SU-DHL-6 (cell line): ENCODE data around the gene PPM1L.

Experiments used
- H2AFZ ChIP-seq: fragments of 200-600 bp; sonication (generic); 2 replicates; pipeline ENCODE4 v1.6.1; 2014; ENCODE audit warnings: low read depth, mild to moderate bottlenecking, moderate library complexity, mixed read lengths, antibody characterized with exemption, low read length; ENCODE audit not compliant: severe bottlenecking
- H3F3A ChIP-seq: fragments of 200-600 bp; shearing (Covaris generic); 2 replicates; pipeline ENCODE4 v1.6.0; 2016; ENCODE audit warnings: antibody characterized with exemption, mild to moderate bottlenecking; ENCODE audit not compliant: insufficient read depth
- H3K27ac ChIP-seq: fragments of 200-600 bp; sonication (generic); 2 replicates; pipeline ENCODE4 v1.5.1; 2016; ENCODE audit warnings: low read depth, mild to moderate bottlenecking, low read length, moderate library complexity, mixed read lengths
- H3K27me3 ChIP-seq: fragments of 200-600 bp; sonication (generic), shearing (Covaris generic); 2 replicates; pipeline ENCODE4 v1.6.0; 2014; ENCODE audit warnings: mild to moderate bottlenecking, low read length
- H3K36me3 ChIP-seq: fragments of 200-600 bp; sonication (generic); 2 replicates; pipeline ENCODE4 v1.6.1; 2014; ENCODE audit warnings: mild to moderate bottlenecking, low read length, mixed read lengths
- H3K4me2 ChIP-seq: fragments of 300-600, 200-600 bp; shearing (Covaris generic), sonication (generic); 2 replicates; pipeline ENCODE4 v1.6.0; 2014; ENCODE audit warnings: low read length, low read depth, mild to moderate bottlenecking; ENCODE audit not compliant: poor library complexity, severe bottlenecking
- H3K4me3 ChIP-seq: fragments of 200-600 bp; sonication (generic); 2 replicates; pipeline ENCODE4 v1.5.1; 2014; ENCODE audit warnings: antibody characterized with exemption, low read length, mild to moderate bottlenecking, mixed read lengths; ENCODE audit not compliant: insufficient read depth, poor library complexity, severe bottlenecking
- H3K79me2 ChIP-seq: fragments of 200-600 bp; sonication (generic); 2 replicates; pipeline ENCODE4 v1.6.1; 2014; ENCODE audit warnings: mild to moderate bottlenecking, low read length, moderate library complexity; ENCODE audit not compliant: insufficient read depth
- H3K9ac ChIP-seq: fragments of 200-600 bp; sonication (generic); 2 replicates; pipeline ENCODE4 v1.7.0; 2014; ENCODE audit warnings: mild to moderate bottlenecking, low read length
- H3K9me2 ChIP-seq: fragments of 200-600 bp; sonication (generic); replicated peaks from 2 replicates; pipeline ENCODE4 v1.6.1; 2014; ENCODE audit warnings: low read length; ENCODE audit not compliant: insufficient read depth
- H3K9me3 ChIP-seq: fragments of 200-600 bp; sonication (generic); 2 replicates; pipeline ENCODE4 v1.6.1; 2014; ENCODE audit warnings: low read length, mixed read lengths; ENCODE audit not compliant: insufficient read depth
- H4K20me1 ChIP-seq: fragments of 200-600 bp; sonication (generic); 2 replicates; pipeline ENCODE4 v1.6.1; 2014; ENCODE audit warnings: low read depth, mild to moderate bottlenecking, antibody characterized with exemption, low read length, moderate library complexity, mixed read lengths
- EZH2phosphoT487 ChIP-seq: fragments of 200-600 bp; sonication (generic), shearing (Covaris generic); conservative IDR thresholded peaks from 2 replicates; pipeline ENCODE4 v1.6.1; 2018; ENCODE audit warnings: mild to moderate bottlenecking, antibody characterized with exemption, low read length, moderate library complexity, mixed read lengths
- TF ChIP-seq, protein P1 (sequence below): fragments of 200-600 bp; sonication (generic); IDR thresholded peaks from one replicate; pipeline ENCODE4 v1.5.1; 2017; ENCODE audit warnings: antibody characterized with exemption, mild to moderate bottlenecking, low read length, moderate library complexity; ENCODE audit not compliant: insufficient read depth, poor library complexity, severe bottlenecking

Gene PPM1L

DNA sequence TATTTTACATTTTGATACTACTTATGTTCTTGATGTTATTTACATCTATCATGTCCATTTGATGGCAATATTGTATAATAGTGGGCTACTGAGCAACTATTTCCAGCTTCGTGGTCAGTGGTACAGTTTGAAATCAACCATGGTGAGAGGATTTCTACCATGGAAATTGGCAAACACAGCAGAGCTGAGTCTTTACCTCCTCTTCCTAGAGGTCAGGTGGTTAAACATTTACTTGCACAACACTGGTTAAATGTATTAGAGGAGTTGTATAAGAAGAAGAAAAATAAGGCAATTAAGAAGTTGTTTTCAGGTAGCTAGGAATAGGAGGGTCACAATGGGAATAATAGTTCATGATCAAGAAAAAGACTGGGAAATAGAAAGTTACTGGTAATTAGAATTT lies 7.2 kb upstream of the PPM1L start:
- Histone ChIP-seq H3K9ac (no peak overlapping the region), H3K9me2 (no peaks in the 10 kb centered on the region), H3K4me3 (no peak overlapping the region), H3K9me3 (no peaks in the 10 kb centered on the region), H2AFZ (no peak overlapping the region), H3K27me3 (no peaks in the 10 kb centered on the region), H3K79me2 (no peaks in the 10 kb centered on the region), H3F3A (no peaks in the 10 kb centered on the region), H4K20me1 (no peaks in the 10 kb centered on the region), H3K4me2 (no peak overlapping the region), H3K36me3 (no peaks in the 10 kb centered on the region), H3K27ac (no peak overlapping the region)
- TF ChIP-seq EZH2phosphoT487, result no peak
- TF ChIP-seq, protein P1, sequence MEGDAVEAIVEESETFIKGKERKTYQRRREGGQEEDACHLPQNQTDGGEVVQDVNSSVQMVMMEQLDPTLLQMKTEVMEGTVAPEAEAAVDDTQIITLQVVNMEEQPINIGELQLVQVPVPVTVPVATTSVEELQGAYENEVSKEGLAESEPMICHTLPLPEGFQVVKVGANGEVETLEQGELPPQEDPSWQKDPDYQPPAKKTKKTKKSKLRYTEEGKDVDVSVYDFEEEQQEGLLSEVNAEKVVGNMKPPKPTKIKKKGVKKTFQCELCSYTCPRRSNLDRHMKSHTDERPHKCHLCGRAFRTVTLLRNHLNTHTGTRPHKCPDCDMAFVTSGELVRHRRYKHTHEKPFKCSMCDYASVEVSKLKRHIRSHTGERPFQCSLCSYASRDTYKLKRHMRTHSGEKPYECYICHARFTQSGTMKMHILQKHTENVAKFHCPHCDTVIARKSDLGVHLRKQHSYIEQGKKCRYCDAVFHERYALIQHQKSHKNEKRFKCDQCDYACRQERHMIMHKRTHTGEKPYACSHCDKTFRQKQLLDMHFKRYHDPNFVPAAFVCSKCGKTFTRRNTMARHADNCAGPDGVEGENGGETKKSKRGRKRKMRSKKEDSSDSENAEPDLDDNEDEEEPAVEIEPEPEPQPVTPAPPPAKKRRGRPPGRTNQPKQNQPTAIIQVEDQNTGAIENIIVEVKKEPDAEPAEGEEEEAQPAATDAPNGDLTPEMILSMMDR, result no peak

DNA sequence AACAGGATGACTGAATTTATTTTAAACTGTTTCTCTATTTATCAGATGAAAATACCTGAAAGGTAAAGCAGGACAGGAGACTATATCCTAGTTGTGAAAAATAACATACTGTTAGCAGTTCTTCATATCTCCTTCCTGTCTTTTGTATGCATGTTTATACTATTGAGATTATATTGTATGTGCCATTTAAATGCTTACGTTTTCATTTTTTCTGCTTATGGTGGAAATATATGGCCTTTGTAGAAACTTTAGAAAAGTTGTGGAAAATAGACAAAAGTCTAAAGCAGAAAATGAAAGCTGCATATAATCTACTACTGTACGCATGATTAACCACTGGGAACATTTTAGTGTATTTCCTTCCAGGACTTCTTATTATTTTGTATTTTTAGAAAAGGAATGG lies 2.1 kb upstream of the PPM1L start:
- peak overlapping the region; percentile 99 for H2AFZ ChIP-seq
- H3K36me3 ChIP-seq, result no peaks in the 10 kb centered on the region
- no peaks in the 10 kb centered on the region for H3K27me3 ChIP-seq
- peak overlapping the region; percentile 98 for H3K4me3 ChIP-seq
- 0 out of 2 replicates have a peak, but pooled peaks cover 5% of the 10 kb centered on the region for H3K79me2 ChIP-seq
- no peak overlapping the region for H3K27ac ChIP-seq
- H3K9me2 ChIP-seq, result no peaks in the 10 kb centered on the region
- no peaks in the 10 kb centered on the region for H3F3A ChIP-seq
- no peaks in the 10 kb centered on the region for H3K9me3 ChIP-seq
- no peak for TF ChIP-seq EZH2phosphoT487
- TF ChIP-seq, protein P1, result no peak
- H3K9ac ChIP-seq, result peak overlapping the region; percentile 85
- no peaks in the 10 kb centered on the region; the same call in 1 of the 2 replicates for H4K20me1 ChIP-seq
- peak overlapping the region; percentile 67 for H3K4me2 ChIP-seq

DNA sequence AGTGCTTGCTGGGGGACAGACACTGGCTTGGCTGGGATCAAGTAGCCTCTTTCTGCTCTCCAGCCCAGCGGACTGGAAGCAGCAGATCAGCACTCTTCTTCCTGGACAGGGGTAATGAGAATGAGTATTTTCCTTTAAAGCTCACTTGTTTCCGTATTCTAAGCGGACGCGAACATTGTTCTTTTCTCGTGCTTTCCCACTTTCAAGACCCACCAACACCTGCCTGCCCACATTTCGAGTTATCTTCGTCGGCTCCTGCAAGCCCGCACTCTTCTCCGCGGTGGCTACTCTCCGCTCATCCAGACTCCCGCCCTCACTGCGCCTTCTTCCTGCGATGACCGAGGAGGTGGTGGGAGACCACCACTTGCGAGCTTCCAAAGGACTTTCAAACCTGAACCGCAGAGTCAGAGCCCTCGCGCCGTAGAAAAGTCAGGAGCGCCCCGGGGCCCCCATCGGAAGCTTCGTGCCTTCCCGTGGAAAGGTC lies 1.6 kb upstream of the PPM1L start:
- H3K9me3 ChIP-seq, result no peaks in the 10 kb centered on the region
- no peaks in the 10 kb centered on the region for H3F3A ChIP-seq
- no peak for TF ChIP-seq EZH2phosphoT487
- TF ChIP-seq, protein P1, result no peak
- peak overlapping the region; percentile 99 for H2AFZ ChIP-seq
- no peaks in the 10 kb centered on the region for H3K36me3 ChIP-seq
- peak overlapping the region; percentile 98 for H3K4me3 ChIP-seq
- peak overlapping the region; percentile 87 for H3K27ac ChIP-seq
- peak overlapping the region; percentile 67 for H3K4me2 ChIP-seq
- H4K20me1 ChIP-seq, result no peaks in the 10 kb centered on the region; the same call in 1 of the 2 replicates
- H3K9ac ChIP-seq, result peak overlapping the region; percentile 85
- 0 out of 2 replicates have a peak, but pooled peaks cover 5% of the 10 kb centered on the region for H3K79me2 ChIP-seq
- H3K27me3 ChIP-seq, result no peaks in the 10 kb centered on the region
- H3K9me2 ChIP-seq, result no peaks in the 10 kb centered on the region
